ENCODE data around the gene ELL.
A peak's percentile ranks its signal among the peaks of the same experiment; 100 is the strongest.
"Not testable (repeated sequence)": the region's sequence is repeated elsewhere in the genome, so short reads cannot be mapped to it uniquely, and the experiment has no call there.

The ELL gene

DNA sequence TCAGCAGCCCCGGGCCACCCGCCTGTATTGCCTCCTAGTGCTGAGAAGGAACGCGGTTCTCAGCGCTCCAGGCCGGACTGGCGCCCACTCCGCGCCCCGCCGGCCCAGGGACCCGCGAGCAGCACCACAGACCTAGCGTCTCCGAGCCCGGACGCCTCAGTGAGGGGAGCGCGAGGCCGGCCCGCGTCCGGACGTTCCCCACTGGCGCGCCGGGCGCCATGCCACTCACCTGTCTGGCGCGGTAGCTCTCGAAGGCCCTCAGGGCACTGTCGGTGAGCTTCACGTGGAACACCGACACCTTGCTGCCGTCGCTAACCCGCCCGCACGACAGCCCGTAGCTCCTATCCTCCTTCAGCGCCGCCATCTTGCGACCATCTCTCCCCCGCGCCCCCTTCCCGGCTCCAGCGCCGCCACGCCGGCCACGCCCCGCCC is at the start of gene ELL:
Gene ELL, minus strand, starts transcription at position 379 of the 432 bp plus-strand sequence. Its CDS starts 15 bp downstream, at position 364.
- no peak for DNase-seq (ENCODE audit: low read depth)

- DNase-seq (ENCODE audit: low read depth), result no peak
Measured at GRCh38 chr19:18568367-18568766, 46.5 kb upstream of the ELL start.

- DNase-seq (ENCODE audit: low read depth), result no peak
Measured at GRCh38 chr19:18566953-18567352, 45.1 kb upstream of the ELL start.

DNA sequence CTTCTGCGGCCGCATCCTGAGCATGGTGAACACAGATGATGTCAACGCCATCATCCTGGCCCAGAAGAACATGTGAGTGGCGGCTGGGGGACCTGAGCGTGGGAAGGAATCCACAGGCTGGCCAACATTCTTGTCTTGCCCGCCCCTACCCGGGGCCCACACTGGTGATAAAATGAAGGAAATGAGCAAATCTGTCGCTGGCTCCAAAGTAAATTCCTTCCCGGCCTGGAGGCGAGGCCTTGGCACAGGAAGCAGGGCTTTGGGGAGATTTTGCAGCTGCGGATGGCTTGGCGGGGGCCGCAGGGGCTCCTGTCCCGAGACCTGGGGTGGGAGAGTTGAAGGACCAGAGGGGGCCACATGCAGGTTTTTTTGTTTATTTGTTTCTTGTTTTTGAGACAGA is 40.2 kb upstream of the ELL start:
- no peak for DNase-seq (ENCODE audit: low read depth)

GRCh38 chr19:18559685-18560084 is 37.8 kb upstream of the ELL start:
- DNase-seq (ENCODE audit: low read depth), result no peak

DNA sequence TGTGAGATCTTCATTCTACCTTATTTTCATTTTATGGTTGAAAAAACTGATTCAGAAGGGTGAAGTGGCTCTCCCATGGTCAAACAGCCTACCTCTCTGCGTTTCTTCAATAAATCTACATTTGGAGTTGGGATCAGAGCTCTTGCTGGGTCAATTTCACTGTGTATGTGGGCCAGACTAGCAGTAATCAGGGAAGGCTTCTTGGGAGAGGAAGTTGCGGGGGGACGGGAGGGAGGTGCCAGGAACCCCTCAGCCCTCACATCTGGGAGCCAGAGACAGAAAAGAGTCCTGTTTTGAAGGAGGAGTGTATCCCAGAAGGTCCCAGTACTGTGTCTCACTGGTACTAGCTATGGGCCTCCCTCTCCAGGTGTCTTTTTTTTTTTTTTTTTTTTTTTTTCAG is 36.7 kb upstream of the ELL start:
- no peak for DNase-seq (ENCODE audit: low read depth)

DNA sequence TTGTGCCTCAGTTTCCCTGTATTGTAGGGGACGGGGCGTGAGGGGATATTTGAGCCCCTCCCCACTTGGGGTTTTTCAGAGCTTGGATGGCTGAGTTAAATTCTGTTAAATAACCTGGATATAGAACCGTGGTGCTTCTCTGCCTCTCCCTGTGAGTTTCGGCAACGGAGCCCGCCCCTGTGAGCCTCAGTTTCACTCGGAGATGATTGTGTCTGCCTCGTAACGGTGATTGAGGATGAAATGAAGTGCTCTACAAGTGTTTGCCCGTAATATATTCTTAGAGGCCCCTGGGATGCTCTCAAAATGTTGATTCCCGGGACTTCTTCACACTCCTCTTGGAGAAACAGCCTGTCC is 36.3 kb upstream of the ELL start:
- DNase-seq (ENCODE audit: low read depth), result no peak

GRCh38 chr19:18557411-18558201 is 35.7 kb upstream of the ELL start, which contains the start of gene KXD1:
Gene KXD1 (plus strand): TSS chr19:18557870. CDS start chr19:18562057, 4,187 bp downstream.
- peak; percentile 89 for DNase-seq (ENCODE audit: low read depth)

DNA sequence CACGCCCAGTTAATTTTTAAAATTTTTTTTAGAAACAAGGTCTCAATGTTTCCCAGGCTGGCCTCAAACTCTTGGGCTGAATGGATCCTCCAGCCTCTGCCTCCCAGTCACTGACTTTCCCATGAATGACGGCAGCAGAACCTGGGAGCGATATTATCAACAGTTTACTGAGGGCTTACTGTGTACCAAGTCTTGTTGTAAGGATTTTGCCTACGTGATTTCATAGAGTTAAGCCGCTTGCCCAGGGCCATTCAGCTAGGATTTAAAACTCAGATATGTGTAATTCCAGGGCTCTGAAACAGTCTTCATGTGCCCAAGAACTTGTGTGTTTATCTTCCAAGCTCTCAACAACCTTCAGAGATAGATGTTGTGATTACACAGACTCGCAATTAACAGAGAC is 29.8 kb upstream of the ELL start:
- no peak for DNase-seq (ENCODE audit: low read depth)

DNA sequence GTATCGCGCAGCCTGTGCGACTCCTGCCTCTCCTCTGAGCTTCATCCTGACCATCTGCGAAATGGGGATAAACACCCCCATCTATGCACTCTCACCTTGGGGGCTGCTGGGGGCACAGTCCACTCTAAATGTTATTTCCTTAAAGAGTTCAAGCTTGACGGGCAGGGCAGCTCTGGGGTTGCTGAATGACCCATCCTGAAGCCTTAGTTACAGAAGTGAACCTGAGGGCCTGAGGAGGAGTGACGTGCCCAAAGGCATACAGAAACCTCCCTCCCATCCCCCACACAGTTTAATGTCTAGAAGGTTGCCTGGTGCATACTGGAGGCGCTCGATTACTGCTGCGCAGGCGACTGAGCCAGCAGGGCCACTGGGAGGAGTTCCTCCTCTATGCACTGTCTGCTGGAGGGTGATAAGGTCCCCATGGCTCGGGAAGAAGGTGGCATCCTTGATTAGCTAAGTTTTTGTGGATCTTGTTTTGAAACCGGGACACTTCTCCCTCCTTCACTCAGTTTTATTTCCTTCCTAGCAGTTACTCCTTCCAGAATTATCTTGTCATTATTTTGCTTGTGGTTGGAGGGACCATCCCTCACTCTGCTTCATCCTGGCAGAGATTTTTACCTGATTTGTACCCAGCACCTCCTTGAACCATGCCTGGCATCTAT is 22.1 kb upstream of the ELL start:
- DNase-seq (ENCODE audit: low read depth), result peak; percentile 92

- peak; percentile 69 for DNase-seq (ENCODE audit: low read depth)
Measured at GRCh38 chr19:18542941-18543813, 21.3 kb upstream of the ELL start, which contains the start of gene FKBP8. Gene FKBP8 (minus strand): TSS chr19:18543573. CDS start chr19:18541970, 1,603 bp downstream.

DNA sequence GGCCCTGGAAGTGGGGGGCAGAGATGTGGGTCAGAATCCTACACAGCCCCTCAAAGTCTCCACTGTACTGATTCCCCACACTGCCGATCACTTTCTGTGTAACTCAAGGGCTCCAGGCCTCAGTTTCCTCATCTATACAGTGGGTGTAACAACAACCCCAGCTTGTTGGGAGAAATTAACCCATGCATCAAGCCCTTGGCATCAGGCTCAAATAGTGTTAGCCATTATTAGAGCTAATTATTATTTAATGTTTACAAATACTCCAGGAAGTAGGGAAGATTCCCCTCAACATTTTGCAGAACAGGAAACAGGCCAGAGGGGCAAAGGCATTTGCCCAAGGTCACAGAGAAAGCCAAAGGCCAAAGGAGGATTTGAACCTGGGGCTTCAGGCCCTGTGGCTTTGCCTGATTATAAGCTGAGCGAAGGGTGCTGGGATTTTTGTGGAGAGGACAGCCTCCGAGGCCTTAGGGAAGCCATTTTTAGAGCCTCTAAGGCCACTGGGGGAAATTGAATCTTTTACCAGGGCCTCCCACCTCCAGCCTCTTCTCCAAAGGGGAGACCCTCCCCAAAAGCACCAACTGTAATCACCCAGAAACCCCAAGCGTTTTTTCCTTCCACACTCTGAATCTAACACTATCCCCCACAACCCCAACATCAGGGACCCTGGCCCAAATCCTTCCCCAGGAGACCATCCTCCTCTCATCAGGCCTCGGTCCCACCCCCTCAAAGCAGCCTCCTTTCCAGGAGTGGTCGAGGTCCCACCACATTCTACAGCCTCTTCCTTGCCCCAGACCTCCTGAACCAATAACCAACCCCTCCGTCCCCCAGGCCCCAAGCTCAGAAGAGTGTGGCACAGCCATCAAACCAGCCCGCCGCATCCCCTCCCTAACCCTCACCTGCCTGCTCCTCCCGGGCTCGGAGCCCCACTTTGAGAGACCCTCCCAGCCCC is 20.4 kb upstream of the ELL start:
- no peak for DNase-seq (ENCODE audit: low read depth)

DNA sequence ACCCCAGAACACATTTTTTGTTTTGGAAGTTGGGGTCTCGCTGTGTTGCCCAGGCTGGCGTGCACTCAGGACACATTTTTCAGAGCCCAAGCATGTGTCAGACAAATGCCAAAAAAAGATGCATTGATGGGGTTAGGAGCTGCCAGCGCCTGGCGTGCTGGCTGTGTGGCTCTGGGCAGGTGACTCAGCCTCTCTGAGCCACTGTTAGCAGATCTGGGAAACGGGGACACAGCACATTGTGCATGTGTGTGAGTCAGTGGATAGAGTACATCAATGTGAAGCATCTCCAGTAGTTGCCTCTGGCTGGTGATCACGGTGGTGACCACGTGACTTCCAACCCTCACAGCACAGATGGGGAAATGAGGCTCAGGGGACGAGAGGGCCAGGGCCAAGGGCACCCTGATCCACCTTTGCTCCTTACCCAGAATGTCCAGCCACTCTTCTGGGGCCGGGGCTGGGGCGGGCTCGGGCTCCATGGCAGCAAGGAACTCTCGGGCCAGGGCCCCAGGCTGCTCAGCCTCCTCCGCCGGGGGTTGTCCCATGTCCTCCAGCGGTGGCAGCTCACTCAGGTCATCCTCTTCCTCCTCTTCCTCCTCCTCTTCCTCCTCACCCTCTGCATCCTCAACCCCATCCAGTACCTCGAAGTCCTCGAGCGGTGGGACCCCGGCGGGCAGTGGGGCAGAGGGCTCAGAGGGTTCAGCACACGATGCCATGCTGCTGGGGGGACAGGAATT is 19.6 kb upstream of the ELL start:
- no peak for DNase-seq (ENCODE audit: low read depth)

DNA sequence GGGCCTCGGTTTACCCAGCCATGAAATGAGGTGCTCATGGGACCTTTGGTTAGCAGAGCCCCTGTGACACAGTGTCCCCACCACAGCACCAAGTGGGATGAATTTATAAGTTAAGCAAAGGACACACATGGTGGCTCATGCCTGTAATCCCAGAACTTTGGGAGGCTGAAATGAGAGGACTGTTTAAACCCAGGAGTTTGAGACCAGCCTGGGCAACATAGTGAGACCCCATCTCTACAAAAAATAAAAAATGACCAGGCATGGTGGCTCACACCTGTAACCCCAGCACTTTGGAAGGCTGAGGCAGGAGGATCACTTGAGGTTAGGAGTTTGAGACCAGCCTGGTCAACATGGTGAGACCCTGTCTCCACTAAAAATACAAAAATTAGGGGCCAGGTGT is 18.3 kb upstream of the ELL start:
- DNase-seq (ENCODE audit: low read depth), result not testable (repeated sequence)

- no peak for DNase-seq (ENCODE audit: low read depth)
Measured at GRCh38 chr19:18539372-18539771, 17.5 kb upstream of the ELL start.

DNA sequence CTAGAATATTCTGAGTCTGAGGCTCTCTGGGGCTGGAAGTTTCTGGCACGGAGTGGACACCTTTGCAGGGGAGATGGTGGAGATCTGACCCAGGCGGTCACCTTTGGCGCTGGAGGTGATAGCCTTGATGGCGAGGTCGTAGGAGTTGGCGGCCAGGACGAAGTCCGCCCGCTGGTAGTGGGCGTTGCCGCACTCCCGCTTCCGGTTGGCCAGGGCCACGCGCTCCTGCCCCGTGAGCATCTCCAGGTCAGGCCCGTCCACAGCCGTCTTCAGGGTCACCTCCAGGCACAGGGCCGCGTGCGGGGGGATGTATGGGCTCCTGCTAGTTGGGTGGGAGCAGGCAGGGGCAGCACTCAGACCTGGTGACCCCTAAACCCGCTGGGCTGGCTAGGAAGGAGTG is 16.2 kb upstream of the ELL start:
- DNase-seq (ENCODE audit: low read depth), result no peak

GRCh38 chr19:18537431-18537830 is 15.6 kb upstream of the ELL start:
- no peak for DNase-seq (ENCODE audit: low read depth)

DNA sequence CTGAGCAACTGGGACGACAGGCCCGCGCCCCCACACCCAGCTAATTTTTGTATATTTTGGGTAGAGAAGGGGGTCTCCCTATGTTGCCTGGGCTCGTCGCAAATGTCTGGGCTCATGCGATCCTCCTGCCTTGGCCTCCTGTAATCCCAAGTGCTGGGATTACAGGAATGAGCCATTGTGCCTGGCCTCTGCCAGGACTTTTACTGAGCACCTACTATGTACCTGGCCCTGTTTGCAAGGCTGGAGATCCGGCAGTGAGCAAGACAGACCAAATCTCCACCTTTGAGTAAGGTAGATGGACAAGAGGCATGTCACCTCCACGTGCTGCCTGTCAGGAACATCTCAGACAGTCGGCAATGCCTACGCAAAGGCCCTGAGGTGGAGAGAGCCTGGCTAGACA is 14.6 kb upstream of the ELL start:
- DNase-seq (ENCODE audit: low read depth), result no peak

- no peak for DNase-seq (ENCODE audit: low read depth)
Measured at GRCh38 chr19:18533058-18533457, 11.2 kb upstream of the ELL start.

GRCh38 chr19:18532168-18532890 is 10.5 kb upstream of the ELL start:
- no peak for DNase-seq (ENCODE audit: low read depth)
